GM12878 (cell line): ENCODE measurements around the gene DTWD2. TPM values are rescaled to one million over a fixed set of nuclear protein-coding genes. Genes with fewer than 3 reads are reported as not detected.

ENCODE experiments used
- ATF2 ChIP-seq: IDR thresholded peaks from 2 replicates; pipeline ENCODE4 v1.6.1; 2012; ENCODE audit warnings: low read length, inconsistent platforms
- BCL3 ChIP-seq: IDR thresholded peaks from 2 replicates; pipeline ENCODE4 v1.6.1; 2011; ENCODE audit warnings: borderline replicate concordance, low read depth, mild to moderate bottlenecking, moderate library complexity, low read length; ENCODE audit not compliant: insufficient read depth, poor library complexity, severe bottlenecking
- BHLHE40 ChIP-seq, 2 experiments: fragments of 450-650 bp in 1 of 2; IDR thresholded peaks; 2 replicates each; pipeline ENCODE4 v1.6.1; 2011 to 2017; ENCODE audit warnings: low read depth in 2 of 2, borderline replicate concordance in 1 of 2, improper control_type of control experiment in 1 of 2, low read length in 1 of 2, mild to moderate bottlenecking in 1 of 2
- LARP7 ChIP-seq: fragments of 450-650 bp; IDR thresholded peaks from 2 replicates; pipeline ENCODE4 v1.6.1; 2017; ENCODE audit warnings: mild to moderate bottlenecking
- MXI1 ChIP-seq: fragments of 150-350 bp; IDR thresholded peaks from 2 replicates; pipeline ENCODE4 v1.6.1; 2011; ENCODE audit warnings: low read depth, mild to moderate bottlenecking, inconsistent platforms, low read length, improper control_type of control experiment
- NFXL1 ChIP-seq: fragments of 450-650 bp; IDR thresholded peaks from 2 replicates; pipeline ENCODE4 v1.6.1; 2017; ENCODE audit warnings: antibody characterized with exemption, mild to moderate bottlenecking, borderline replicate concordance
- NKRF ChIP-seq: fragments of 450-650 bp; conservative IDR thresholded peaks from 2 replicates; pipeline ENCODE4 v1.6.1; 2017; ENCODE audit warnings: mild to moderate bottlenecking, moderate library complexity
- ZNF687 ChIP-seq: fragments of 450-650 bp; IDR thresholded peaks from 2 replicates; pipeline ENCODE4 v1.6.1; 2017; ENCODE audit warnings: mild to moderate bottlenecking, moderate library complexity
- polyA plus RNA-seq, 11 experiments: library from polyadenylated mRNA; depleted of rRNA in 4 of 11; unstranded in 6 of 11; stranded (reverse) in 5 of 11; fragments of >200 nt; fragmentation: Nextera tagmentation in 4 of 11; fragmentation: Illumina TruSeq in 1 of 11; extraction: Ambion mirVana in 4 of 11; extraction: Trizol in 1 of 11; gene quantifications; 1 replicate in 1 of 11; 2 replicates in 10 of 11; pipeline versions ENCODE4 v1.2.1 to v1.2.3, GENCODE V29; 2011 to 2016; ENCODE audit warnings: inconsistent platforms in 2 of 11, missing spikeins in 2 of 11, low read depth in 1 of 11
- total RNA-seq, 4 experiments: library from RNA; depleted of rRNA in 3 of 4; stranded (reverse); fragments of >200 nt in 3 of 4; fragmentation: Illumina TruSeq in 1 of 4; extraction: Trizol in 1 of 4; gene quantifications; 2 replicates each; pipeline versions ENCODE4 v1.2.1 to v1.2.3, GENCODE V29; 2013 to 2021

The DTWD2 gene
- total and polyA plus RNA-seq, 10 of the 15 experiments (the other 5 are each of a cell fraction or from before 2014, with no cell fraction given) = 0.93 to 8.4 (median 5.1) TPM

GRCh38 chr5:119021149-119021732 lies 32.9 kb upstream of the DTWD2 start (continued):
- TF ChIP-seq ZNF687 = no peak
- TF ChIP-seq NFXL1 = no peak
- no peak for TF ChIP-seq LARP7
- no peak for TF ChIP-seq BCL3
- TF ChIP-seq ATF2 = no peak
- no peak for TF ChIP-seq NKRF
- no peak for TF ChIP-seq MXI1
- no peak for TF ChIP-seq BHLHE40 (IDR thresholded peaks at IDR 0.05; ENCODE audit: borderline replicate concordance in 1 of 2, low read depth in 2 of 2, low read length in 1 of 2)
